Kasumi-1 (cell line): ENCODE measurements around the gene LCN6.
"Not testable (repeated sequence)": the region's sequence is repeated elsewhere in the genome, so short reads cannot be mapped to it uniquely, and the experiment has no call there.

Experiments
- DNase-seq, 2 experiments: peaks; one replicate each; lab custom pipeline; 2025; lab: John Stamatoyannopoulos, UW

Gene LCN6

DNA sequence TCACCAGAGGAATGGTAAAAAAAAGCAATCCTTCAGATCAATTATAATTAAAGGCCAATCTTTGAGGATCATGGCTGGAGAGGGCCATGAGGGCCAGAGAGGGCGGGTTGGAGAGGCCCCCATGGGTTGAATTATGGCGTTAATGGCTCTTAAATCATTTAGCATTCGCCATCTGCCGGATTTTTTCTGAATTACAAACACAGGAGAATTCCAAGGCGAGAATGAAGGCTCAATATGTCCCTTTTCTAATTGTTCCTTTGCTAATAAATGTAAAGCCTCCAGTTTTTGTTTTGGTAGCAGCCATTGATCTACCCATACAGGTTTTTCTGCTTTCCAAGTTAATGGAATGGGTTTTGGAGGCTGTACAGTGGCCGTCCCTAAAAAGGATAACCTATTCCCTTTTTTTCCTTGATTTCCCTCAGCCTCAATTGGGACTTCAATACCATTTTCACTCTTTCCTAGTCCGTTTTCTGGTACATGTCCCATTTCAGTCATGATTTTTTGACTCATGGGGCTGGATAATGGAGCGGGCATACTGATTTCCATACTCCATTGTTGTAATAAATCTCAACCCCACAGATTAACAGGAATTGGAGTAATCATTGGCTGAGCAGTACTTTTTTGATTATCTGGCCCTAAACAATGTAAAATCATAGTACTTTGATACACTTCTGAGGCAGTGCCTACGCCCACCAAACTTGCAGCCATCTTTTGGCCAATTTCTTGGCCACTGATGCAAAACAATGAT is 36.1 kb upstream of the LCN6 start:
- DNase-seq: peak; percentile 36 to 49

DNA sequence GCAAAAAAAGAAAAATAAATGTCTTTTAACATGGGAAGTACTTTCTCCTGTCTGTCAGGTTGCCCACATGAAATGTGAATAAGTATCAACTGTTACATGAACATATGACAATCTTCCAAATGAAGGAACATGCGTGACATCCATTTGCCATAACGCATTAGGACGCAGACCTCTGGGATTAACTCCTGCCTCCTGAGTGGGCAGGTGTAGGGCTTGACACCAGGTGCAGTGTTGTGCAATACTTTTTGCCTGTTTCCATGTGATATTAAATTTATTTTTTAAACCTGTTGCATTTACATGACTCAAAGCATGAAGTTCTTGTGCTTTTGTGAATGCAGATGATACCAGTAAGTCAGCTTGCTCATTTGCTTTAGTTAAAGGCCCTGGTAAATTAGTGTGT is 34.1 kb upstream of the LCN6 start:
- no peak for DNase-seq

DNA sequence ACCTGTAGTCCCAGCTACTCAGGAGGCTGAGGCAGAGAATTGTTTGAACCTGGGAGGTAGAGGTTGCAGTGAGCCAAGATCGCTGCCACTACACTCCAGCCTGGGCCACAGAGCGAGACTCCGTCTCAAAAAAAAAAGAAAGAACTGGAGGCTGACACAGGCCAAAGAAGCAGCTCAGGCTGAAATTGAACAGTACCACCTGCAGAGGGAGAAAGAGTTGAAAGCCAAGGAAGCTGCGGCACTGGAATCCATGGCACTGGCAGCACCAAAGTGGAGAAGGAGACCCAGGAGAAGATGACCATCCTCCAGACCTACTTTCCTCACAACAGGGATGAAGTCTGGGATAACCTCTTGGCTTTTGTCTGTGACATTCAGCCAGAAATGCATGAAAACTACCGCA is 31.5 kb upstream of the LCN6 start:
- no peak for DNase-seq

- no peak for DNase-seq
These were observed 29.0 kb upstream of the LCN6 start for GRCh38 chr9:136777359-136777758.

- no peak for DNase-seq
These were observed 28.6 kb upstream of the LCN6 start for GRCh38 chr9:136776947-136777346.

DNA sequence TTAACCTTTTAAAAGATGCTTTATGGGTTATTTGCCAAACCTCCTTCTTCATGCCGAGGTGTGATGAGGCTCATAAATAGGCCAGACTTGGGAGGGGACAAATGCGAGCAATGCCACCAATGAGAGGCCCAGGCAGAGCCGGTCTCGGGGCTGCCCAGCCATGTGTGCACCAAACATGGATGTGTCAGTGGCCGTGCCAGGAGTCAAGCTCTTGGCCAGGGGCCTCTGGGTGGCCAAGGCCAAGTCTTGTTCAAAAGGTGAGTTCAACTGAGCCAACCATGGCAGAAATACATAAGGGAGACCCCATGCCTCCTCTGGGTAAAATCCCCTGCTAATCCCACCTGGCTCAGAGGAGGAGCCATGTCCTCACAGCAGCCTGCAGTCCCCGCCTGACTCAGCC is 26.9 kb upstream of the LCN6 start:
- DNase-seq: no peak

DNA sequence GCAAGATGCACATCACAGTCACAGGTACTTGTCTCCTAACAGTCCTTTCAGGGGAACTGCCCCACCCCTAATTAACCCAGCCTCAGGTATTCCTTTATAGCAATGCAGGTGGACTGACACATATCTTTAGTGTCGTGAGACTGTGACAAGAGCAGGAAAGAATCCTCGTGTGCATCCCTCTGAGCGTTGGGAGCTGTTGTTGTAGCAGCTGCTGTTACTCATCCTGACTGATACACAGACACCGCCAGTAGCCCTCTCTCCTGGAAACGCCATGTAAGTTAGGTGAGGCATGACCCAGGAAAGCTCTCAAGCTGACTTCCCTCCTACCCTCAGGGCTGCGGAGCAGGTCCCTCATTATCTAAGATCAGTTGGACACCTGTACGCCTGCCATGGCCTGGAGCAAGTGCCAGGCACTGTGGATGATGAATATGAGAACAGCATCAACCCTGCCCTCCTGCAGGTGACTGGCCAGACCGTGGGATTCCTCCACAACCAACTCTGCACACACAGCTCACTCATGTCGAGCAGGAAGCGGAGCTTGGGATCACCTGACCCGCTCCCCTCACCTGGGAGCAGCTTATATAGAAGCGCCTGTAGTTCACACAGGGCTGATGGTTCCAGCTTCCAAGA is 26.2 kb upstream of the LCN6 start:
- no peak for DNase-seq

DNA sequence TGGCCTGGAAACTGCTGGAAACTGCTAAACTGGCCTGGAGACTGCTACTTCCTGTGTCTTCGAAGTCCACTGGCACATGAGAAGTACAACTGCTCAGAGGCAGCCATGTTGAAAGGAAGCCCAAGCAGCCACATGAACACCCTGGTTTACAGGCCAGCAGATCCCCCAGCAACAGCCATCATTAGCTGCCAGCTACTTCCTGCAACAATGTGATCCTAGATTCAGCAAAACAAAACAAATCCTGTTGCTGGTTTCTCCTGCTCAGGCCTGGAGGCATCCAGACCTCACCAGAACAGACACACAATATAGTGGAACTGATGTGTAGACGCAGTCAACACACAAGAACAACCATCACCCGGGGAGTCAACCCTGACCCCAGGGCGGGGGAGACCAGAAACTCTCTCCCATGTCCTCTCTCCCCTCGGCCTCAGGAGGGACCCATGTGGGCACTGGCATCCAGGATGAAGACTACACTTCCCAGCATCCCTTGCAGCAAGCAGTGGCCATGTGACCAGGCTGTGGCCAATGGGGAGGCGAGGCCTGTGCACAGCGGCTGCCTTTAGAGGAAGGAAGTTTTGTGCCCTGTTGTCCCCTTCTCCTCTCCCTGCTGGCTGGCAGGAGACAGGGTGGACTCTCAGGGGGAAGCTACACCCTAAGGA is 25.2 kb upstream of the LCN6 start:
- peak; percentile 61 to 77 for DNase-seq

- DNase-seq: no peak
These were observed 23.6 kb upstream of the LCN6 start for GRCh38 chr9:136771907-136772415.

DNA sequence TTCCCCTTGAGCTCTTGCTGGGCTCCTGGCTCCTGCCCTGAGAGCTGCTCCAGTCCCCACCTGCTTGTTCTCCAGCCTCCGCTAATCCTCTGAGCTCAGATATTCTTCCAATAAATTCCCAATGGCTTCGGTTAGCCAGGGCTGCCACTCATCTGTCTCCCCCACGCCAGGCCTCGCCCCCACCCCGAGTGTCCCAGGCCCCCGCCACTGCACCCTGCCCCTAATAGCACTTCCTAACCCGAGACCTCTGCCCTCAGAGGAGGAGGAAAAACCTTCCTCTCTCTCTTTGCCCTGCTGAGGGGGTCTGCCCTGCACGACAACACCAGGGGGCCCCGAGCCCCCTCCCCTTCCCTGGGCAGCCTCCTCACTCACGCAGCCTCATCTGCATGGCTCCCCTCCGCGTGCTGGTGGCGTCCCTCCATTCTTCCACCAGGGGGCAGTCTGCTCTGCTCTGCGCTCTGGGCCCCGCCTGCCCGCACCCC is 21.4 kb upstream of the LCN6 start:
- peak; percentile 63 to 79 for DNase-seq

DNA sequence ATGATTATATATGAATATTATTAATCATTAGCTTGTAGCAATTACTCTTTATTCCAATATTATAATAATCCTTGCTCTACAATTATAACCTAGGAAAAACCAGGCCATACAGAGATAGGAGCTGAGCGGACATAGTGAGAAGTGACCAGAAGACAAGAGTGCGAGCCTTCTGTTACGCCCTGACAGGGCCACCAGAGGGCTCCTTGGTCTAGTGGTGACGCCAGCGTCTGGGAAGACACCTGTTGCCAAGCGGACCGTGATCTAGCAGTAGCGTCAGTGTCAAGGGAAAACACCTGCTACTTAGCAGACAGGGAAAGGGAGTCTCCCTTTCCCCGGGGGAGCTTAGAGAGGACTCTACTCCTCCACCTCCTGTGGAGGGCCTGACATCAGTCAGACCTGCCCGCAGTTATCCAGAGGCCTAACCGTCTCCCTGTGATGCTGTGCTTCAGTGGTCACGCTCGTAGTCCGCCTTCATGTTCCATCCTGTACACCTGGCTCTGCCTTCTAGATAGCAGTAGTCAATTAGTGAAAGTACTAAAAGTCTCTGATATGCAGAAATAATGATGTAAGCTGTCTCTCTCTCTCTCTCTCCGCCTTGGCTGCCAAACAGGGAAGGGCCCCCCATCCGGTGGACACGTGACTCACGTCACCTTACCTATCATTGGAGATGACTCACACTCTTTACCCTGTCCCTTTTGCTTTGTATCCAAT is 18.2 kb upstream of the LCN6 start:
- DNase-seq: peak; percentile 24 to 28

DNA sequence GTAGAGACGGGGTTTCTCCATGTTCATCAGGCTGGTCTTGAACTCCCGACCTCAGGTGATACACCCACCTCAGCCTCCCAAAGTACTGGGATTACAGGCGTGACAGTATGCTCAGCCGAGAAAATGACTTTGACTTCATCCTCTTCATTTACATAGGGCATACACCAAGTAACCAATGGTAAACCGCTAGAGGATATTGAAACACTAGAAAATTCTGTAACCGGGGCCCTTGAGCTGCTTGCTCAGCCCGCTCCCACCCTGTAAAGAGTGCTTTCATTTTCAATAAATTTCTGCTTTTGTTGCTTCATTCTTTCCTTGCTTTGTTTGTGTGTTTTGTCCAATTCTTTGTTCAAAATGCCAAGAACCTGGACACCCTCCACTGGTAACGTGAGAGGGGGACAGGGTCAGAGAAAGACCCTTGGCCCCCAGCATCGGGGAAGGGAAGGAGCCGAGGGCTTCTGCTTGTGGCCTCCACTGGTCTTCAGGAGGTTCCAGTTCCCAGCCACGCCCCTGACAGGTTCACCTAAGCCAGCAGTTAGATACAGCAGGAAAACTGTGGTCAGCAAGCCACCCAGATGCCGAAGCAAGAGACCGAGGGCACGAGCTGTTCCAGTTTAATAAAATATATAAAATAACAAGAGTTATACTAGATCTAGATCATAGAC is 17.6 kb upstream of the LCN6 start:
- not testable (repeated sequence) for DNase-seq

DNA sequence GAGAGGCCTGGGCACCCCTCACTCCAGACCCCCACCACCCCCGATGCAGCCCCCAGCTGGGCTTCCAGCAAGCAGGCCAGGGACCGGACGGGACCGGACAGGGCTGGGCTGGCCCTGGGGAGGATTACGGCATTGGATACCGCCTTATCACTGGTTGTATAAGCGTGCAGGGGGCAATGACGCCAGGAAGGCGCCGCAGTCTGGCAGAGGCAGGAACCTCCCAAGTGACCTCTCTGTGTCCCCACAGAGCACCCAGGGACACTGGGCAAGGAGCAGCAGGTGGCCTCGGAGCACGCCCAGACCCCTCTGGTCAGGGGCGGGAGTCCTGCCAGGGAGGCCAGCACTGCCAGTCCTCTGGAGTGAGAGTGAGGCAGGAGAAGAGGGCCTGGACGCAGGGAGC is 16.7 kb upstream of the LCN6 start:
- no peak for DNase-seq

- DNase-seq: no peak
These were observed 16.1 kb upstream of the LCN6 start, which contains the start of gene LCN15 for GRCh38 chr9:136764301-136764891. LCN15 (minus strand) TSS chr9:136764518; CDS start chr9:136764488, 30 bp downstream.

DNA sequence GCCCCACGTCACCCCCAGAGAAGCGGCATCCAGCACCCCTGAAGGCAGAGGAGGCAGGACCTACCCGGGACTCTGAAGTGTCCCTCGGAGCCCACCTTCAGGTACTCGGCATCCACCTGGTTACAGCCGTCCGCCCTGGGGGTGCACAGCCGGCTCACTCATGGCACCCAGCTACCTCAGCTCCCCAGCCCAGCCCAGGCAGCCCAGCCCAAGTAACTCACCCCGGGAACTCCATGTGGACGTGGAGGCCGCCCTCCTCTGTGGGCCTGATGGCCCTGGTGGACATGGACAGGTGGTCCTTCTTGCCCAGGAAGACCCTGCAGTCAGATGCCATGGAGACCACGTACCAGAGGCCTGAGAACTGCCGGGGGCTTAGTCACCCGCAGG is 15.3 kb upstream of the LCN6 start:
- DNase-seq: no peak

DNA sequence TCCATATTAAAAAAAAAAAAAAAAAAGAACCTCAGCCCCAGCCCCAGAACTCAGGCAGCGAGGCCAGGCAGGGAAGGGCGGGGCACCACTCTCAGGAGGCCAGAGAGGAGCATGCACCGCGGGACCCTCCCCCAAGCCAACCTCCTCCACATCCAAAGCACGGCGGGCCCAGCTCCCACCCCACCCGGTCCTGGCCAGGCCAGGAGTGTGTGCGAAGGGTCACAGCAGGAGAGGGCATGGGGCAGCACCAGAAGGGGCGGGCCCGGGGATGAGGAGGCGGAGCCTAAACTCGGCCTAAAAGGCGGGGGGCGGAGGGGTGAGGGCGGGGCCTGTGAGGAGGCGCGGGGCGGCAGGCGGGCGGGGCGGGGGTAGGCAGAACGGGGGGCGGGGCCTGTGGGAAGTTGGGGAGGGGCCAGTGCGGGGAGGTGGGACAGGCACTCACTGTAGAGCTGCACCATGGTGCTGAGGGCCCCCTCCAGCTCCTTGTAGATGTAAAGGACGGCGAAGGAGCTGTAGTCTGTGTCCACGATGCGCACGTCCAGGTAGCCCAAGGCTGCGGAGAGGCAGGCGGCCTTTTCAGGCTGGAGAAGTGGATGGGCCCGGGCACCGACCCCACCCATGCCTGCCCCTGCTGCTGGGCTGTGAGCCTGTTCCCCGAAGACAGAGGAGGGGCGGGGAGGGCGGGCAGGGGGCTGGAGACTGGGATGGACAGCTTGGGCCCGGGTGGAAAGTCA is 14.8 kb upstream of the LCN6 start:
- no peak for DNase-seq

GRCh38 chr9:136762221-136762691 is 13.9 kb upstream of the LCN6 start:
- DNase-seq: no peak

GRCh38 chr9:136761545-136761981 is 13.2 kb upstream of the LCN6 start:
- no peak for DNase-seq

- peak; percentile 66 to 70 for DNase-seq
These were observed 12.7 kb upstream of the LCN6 start for GRCh38 chr9:136760834-136761544.

DNA sequence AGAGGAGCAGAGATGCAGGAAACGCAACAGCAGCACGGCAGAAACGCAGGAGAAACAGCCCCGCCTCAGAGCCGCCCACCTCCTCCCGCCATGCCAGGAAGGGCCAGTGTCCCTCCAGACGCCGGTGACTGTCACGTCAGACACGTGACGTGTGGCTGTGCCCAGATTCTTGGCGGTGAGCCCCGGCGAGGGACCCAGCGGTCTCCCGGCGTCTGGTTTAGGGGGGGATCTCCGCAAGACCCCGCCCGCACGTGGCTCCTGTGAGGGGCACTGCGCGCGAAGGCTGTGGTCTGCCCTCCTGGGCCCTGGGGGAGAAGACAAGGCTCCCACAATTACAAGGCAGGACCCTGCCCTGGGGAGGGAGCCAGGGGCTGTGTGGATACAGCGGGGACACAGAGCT is 12.1 kb upstream of the LCN6 start:
- no peak for DNase-seq
